AG09319 (cell line): ENCODE data around the gene COX8A.

Source experiments
- DNase-seq: peaks from one replicate; pipeline ENCODE4 v3.0.0-alpha.2; 2010; ENCODE audit warnings: low read depth; ENCODE audit errors: extremely low read depth
- CTCF ChIP-seq: IDR thresholded peaks from 2 replicates; pipeline ENCODE4 v1.5.1; 2011; ENCODE audit warnings: low read depth, mild to moderate bottlenecking, inconsistent platforms, low read length, moderate library complexity

Gene COX8A

DNA sequence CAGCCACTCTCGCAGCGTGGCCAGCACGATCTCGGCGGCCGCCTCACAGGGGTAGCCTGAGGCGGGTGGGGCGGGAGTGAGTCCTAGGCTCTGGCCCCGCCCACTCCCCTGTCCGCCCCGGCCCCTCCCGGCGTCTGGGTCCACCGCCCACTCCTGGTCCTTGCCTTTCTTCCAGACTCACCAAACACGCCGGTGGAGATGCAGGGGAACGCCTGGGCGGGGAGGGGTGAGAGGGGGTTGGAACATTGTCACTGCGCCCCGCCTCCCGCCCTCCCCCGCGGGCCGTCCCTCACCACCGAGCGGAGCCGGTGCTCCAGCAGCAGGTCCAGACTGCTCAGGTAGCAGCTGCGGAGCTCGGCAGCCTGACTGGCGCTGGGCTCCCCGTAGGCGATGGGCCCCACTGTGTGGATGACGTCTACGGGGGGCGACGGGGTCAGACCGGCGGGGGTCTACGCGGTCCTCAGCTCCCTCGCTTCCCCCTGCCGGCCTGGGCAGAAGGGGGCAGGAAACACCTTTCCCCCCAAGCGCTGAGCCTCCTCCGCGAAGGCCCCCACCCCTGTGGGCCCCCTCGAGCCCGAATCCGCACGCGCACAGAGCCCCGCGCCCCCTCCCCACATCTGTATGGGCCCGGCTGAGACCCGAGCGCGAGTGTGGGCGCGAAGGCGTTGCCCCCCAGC is 25.1 kb downstream of the COX8A start:
- no peak for TF ChIP-seq CTCF
- DNase-seq = no peak

DNA sequence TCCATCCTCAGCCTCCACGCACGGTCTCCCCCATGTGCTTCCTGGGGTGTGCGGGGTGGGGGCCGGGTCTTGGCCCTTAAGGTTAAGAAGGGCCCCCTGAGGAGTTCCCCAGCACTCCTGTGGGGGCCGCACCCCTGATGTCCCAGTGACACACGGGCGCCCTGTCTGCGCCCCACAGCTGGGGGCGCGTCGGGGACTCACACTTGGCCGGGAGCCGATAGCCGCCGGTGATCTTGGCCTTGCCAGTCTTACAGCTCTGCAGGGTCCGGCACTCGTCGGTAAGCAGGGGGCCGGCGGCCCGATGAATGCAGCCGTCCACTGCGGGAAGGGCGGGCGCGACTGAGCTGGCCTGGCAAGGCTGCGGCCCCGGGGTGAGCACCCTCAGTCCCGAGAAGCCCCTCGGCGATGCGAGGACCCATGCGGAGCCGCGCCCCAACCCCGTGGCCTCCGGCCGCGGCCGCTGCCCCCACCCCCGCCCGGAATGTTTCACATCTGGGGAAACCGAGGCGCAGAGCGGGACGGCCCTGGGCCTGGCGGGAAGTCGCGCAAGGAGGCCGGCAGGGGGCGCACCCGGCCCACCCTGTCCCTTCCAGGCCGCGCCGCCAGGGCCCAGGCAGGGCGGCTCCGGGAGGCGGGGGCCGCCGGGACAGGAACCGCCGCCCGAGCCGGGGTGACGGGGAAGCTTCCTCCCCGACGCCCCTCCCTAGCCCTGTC is 25.8 kb downstream of the COX8A start:
- peak; percentile 44 for DNase-seq
- peak; percentile 46 for TF ChIP-seq CTCF

GRCh38 chr11:64000740-64001483 is 26.5 kb downstream of the COX8A start:
- DNase-seq = no peak
- TF ChIP-seq CTCF = no peak

GRCh38 chr11:64001484-64002420 is 27.3 kb downstream of the COX8A start:
- no peak for DNase-seq

GRCh38 chr11:64003807-64004589 is 29.6 kb downstream of the COX8A start:
- TF ChIP-seq CTCF = no peak
- no peak for DNase-seq

More at GRCh38 chr11:64001484-64002420, 27.3 kb downstream of the COX8A start:
- no peak for TF ChIP-seq CTCF

DNA sequence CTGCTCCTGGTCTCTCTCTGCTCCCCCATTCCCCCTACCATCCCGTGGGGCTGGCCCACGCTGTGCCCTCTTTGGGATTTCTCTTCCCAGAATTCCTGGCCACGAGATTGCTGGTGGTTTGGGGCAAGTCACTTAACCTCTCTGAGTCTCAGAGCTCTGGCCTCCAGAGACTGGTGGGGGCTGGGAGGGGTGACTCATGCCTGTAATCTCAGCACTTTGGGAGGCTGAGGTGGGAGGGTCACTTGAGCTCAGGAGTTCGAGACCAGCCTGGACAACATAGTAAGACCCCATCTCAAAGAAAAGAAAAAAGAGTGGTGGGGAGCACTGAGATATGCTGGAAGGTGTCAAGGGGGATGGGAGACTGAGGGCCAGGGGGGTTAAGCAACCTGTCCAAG is 30.2 kb downstream of the COX8A start:
- no peak for TF ChIP-seq CTCF
- no peak for DNase-seq
